Liver (tissue), 9 donors: ENCODE data around the gene CARD19. TPM values are rescaled to one million over a fixed set of nuclear protein-coding genes. Genes with fewer than 3 reads are reported as not detected.

ENCODE experiments used
- DNase-seq: peaks from one replicate; pipeline ENCODE4 v3.0.0-alpha.2; 2017; ENCODE audit warnings: low spot score
- H3K27ac ChIP-seq, 2 donors: one replicate each; pipeline ENCODE4 v1.7.0; 2013; ENCODE audit warnings: inconsistent platforms in 2 of 2, low read length in 2 of 2, control low read depth in 1 of 2, low read depth in 1 of 2, mild to moderate bottlenecking in 1 of 2
- H3K27me3 ChIP-seq, 4 donors: one replicate each; pipeline versions ENCODE4 v1.6.1 to v1.7.0; 2013; ENCODE audit warnings: low read length in 3 of 4, inconsistent platforms in 1 of 4, mild to moderate bottlenecking in 1 of 4, moderate library complexity in 1 of 4; ENCODE audit not compliant: control insufficient read depth in 4 of 4, insufficient read depth in 4 of 4
- H3K36me3 ChIP-seq, 4 donors: one replicate each; pipeline versions ENCODE4 v1.6.1 to v1.7.0; 2013; ENCODE audit warnings: low read length in 3 of 4, mild to moderate bottlenecking in 3 of 4, low read depth in 1 of 4, moderate library complexity in 1 of 4; ENCODE audit not compliant: control insufficient read depth in 4 of 4, insufficient read depth in 3 of 4
- H3K4me1 ChIP-seq, 4 donors: one replicate each; pipeline versions ENCODE4 v1.6.1 to v1.7.0; 2013; ENCODE audit warnings: low read length in 3 of 4, mild to moderate bottlenecking in 3 of 4, moderate library complexity in 1 of 4; ENCODE audit not compliant: control insufficient read depth in 4 of 4, insufficient read depth in 4 of 4
- H3K4me3 ChIP-seq, 3 donors: one replicate each; pipeline versions ENCODE4 v1.6.1 to v1.7.0; 2013; ENCODE audit warnings: low read length in 3 of 3, control low read depth in 1 of 3, low read depth in 1 of 3, mild to moderate bottlenecking in 1 of 3
- H3K9ac ChIP-seq, 2 donors: one replicate each; pipeline ENCODE4 v1.7.0; 2013; ENCODE audit warnings: low read length in 2 of 2, mild to moderate bottlenecking in 2 of 2, moderate library complexity in 2 of 2, control low read depth in 1 of 2, low read depth in 1 of 2
- H3K9me3 ChIP-seq, 4 donors: one replicate each; pipeline versions ENCODE4 v1.6.1 to v1.7.0; 2013; ENCODE audit warnings: low read length in 3 of 4; ENCODE audit not compliant: control insufficient read depth in 4 of 4
- EGR1 ChIP-seq, 2 donors: IDR thresholded peaks; 2 replicates each; pipeline ENCODE4 v1.6.1; 2016 to 2018; ENCODE audit warnings: antibody characterized with exemption in 2 of 2, low read depth in 2 of 2
- FOXA1 ChIP-seq: IDR thresholded peaks from 2 replicates; pipeline ENCODE4 v1.6.1; 2016; ENCODE audit warnings: antibody characterized with exemption
- FOXA2 ChIP-seq: IDR thresholded peaks from 2 replicates; pipeline ENCODE4 v1.6.1; 2016; ENCODE audit warnings: antibody characterized with exemption
- GABPA ChIP-seq, 2 donors: IDR thresholded peaks in 1 of 2; conservative IDR thresholded peaks in 1 of 2; 2 replicates each; pipeline ENCODE4 v1.6.1; 2016; ENCODE audit warnings: antibody characterized with exemption in 2 of 2, mild to moderate bottlenecking in 1 of 2, moderate library complexity in 1 of 2
- HNF4A ChIP-seq, 2 donors: conservative IDR thresholded peaks; 2 replicates each; pipeline ENCODE4 v1.6.1; 2016; ENCODE audit warnings: antibody characterized with exemption in 2 of 2, mild to moderate bottlenecking in 2 of 2
- HNF4G ChIP-seq: IDR thresholded peaks from 2 replicates; pipeline ENCODE4 v1.6.1; 2016; ENCODE audit warnings: antibody characterized with exemption
- JUND ChIP-seq, 2 donors: IDR thresholded peaks; 2 replicates each; pipeline ENCODE4 v1.6.1; 2016; ENCODE audit warnings: antibody characterized with exemption in 2 of 2
- NR2F2 ChIP-seq: IDR thresholded peaks from 2 replicates; pipeline ENCODE4 v1.6.1; 2016; ENCODE audit warnings: antibody characterized with exemption
- RAD21 ChIP-seq, 2 donors: IDR thresholded peaks; 2 replicates each; pipeline ENCODE4 v1.6.1; 2016; ENCODE audit warnings: antibody characterized with exemption in 2 of 2, mild to moderate bottlenecking in 2 of 2
- RXRA ChIP-seq, 2 donors: IDR thresholded peaks; 2 replicates each; pipeline ENCODE4 v1.6.1; 2017 to 2018; ENCODE audit warnings: antibody characterized with exemption in 2 of 2, mild to moderate bottlenecking in 1 of 2
- SP1 ChIP-seq: IDR thresholded peaks from 2 replicates; pipeline ENCODE4 v1.6.1; 2018; ENCODE audit warnings: antibody characterized with exemption, mild to moderate bottlenecking
- YY1 ChIP-seq: IDR thresholded peaks from 2 replicates; pipeline ENCODE4 v1.6.1; 2016; ENCODE audit warnings: antibody characterized with exemption, mild to moderate bottlenecking
- WGBS: extraction: QIAGEN DNeasy Blood & Tissue Kit; methylation state at CpG from one replicate; pipeline ENCODE4 v1.1.7; 2013; 5-methylcytosine and 5-hydroxymethylcytosine counted together
- polyA plus RNA-seq, 2 donors: library from polyadenylated mRNA; stranded (reverse) in 1 of 2; unstranded in 1 of 2; fragments of 200-250 nt in 1 of 2; fragments of >200 nt in 1 of 2; fragmentation: Nextera tagmentation in 1 of 2; extraction: Ambion mirVana in 1 of 2; gene quantifications; one replicate each; pipeline versions ENCODE4 v1.2.1 to v1.2.3, GENCODE V29; 2013 to 2015
- total RNA-seq, 2 donors: library from RNA; depleted of rRNA; stranded (reverse); fragments of >200 nt; gene quantifications; one replicate each; pipeline ENCODE4 v1.2.3, GENCODE V29; 2014
- TF ChIP-seq, protein P1 (sequence below): IDR thresholded peaks from 2 replicates; pipeline ENCODE4 v1.6.1; 2016; ENCODE audit warnings: antibody characterized with exemption
- TF ChIP-seq, protein P2 (sequence below): IDR thresholded peaks from 2 replicates; pipeline ENCODE4 v1.6.1; 2016; ENCODE audit warnings: antibody characterized with exemption
- TF ChIP-seq, protein P3 (sequence below): fragments of 150-350 bp; IDR thresholded peaks from 2 replicates; pipeline ENCODE4 v1.5.1; 2017; ENCODE audit warnings: improper control_type of control experiment, low read depth, low read length; ENCODE audit not compliant: missing input control
- TF ChIP-seq, protein P4 (sequence below): IDR thresholded peaks from 2 replicates; pipeline ENCODE4 v1.6.1; 2016; ENCODE audit warnings: antibody characterized with exemption, mild to moderate bottlenecking
- TF ChIP-seq, protein P5 (sequence below): IDR thresholded peaks from 2 replicates; pipeline ENCODE4 v1.6.1; 2016; ENCODE audit warnings: antibody characterized with exemption
- donor health status: healthy.
- donor health status: healthy.
- donor health status: healthy.
- donor health status: healthy.
- donor health status: healthy.

CARD19 gene
- total and polyA plus RNA-seq, 4 donors = 13.0 to 18.2 (median 16.3) TPM

DNA sequence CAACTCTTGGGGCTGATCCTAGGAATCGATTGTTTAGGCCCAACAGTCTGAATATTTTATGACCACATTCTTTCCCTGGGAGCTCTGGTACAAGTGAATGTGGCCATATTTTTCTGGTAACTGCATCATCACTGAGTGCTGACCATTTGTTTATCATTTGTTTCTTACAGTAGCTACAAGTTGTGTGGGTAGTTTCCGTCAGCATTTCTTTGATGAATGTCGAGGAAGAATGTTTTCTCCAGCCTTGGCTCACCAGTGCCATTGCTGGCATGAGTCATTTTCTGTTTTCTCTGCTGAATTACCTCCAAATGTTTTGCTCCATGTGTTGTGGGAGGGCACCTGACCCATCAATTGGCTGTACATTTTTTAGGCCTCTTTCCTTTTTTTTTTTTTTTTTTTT lies 14.1 kb upstream of the CARD19 start:
- 92% methylated on average over 3 of the region's 3 CpGs for WGBS
- H3K4me1 ChIP-seq = no peaks in the 10 kb centered on the region
- no peak overlapping the region for H3K27ac ChIP-seq
- no peaks in the 10 kb centered on the region for H3K27me3 ChIP-seq
- no peak overlapping the region for H3K9ac ChIP-seq
- TF ChIP-seq RAD21 (IDR thresholded peaks at IDR 0.05) (no peak), RXRA (IDR thresholded peaks at IDR 0.05) (no peak), HNF4A (conservative IDR thresholded peaks at IDR 0.05) (no peak), YY1 (no peak), EGR1 (IDR thresholded peaks at IDR 0.05; ENCODE audit: low read depth in 2 of 2) (no peak), NR2F2 (no peak), FOXA1 (no peak)
- TF ChIP-seq, protein P1, sequence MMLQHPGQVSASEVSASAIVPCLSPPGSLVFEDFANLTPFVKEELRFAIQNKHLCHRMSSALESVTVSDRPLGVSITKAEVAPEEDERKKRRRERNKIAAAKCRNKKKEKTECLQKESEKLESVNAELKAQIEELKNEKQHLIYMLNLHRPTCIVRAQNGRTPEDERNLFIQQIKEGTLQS = no peak
- TF ChIP-seq, protein P2, sequence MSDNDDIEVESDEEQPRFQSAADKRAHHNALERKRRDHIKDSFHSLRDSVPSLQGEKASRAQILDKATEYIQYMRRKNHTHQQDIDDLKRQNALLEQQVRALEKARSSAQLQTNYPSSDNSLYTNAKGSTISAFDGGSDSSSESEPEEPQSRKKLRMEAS = no peak
- TF ChIP-seq, protein P3, sequence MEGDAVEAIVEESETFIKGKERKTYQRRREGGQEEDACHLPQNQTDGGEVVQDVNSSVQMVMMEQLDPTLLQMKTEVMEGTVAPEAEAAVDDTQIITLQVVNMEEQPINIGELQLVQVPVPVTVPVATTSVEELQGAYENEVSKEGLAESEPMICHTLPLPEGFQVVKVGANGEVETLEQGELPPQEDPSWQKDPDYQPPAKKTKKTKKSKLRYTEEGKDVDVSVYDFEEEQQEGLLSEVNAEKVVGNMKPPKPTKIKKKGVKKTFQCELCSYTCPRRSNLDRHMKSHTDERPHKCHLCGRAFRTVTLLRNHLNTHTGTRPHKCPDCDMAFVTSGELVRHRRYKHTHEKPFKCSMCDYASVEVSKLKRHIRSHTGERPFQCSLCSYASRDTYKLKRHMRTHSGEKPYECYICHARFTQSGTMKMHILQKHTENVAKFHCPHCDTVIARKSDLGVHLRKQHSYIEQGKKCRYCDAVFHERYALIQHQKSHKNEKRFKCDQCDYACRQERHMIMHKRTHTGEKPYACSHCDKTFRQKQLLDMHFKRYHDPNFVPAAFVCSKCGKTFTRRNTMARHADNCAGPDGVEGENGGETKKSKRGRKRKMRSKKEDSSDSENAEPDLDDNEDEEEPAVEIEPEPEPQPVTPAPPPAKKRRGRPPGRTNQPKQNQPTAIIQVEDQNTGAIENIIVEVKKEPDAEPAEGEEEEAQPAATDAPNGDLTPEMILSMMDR = no peak
- TF ChIP-seq, protein P4, sequence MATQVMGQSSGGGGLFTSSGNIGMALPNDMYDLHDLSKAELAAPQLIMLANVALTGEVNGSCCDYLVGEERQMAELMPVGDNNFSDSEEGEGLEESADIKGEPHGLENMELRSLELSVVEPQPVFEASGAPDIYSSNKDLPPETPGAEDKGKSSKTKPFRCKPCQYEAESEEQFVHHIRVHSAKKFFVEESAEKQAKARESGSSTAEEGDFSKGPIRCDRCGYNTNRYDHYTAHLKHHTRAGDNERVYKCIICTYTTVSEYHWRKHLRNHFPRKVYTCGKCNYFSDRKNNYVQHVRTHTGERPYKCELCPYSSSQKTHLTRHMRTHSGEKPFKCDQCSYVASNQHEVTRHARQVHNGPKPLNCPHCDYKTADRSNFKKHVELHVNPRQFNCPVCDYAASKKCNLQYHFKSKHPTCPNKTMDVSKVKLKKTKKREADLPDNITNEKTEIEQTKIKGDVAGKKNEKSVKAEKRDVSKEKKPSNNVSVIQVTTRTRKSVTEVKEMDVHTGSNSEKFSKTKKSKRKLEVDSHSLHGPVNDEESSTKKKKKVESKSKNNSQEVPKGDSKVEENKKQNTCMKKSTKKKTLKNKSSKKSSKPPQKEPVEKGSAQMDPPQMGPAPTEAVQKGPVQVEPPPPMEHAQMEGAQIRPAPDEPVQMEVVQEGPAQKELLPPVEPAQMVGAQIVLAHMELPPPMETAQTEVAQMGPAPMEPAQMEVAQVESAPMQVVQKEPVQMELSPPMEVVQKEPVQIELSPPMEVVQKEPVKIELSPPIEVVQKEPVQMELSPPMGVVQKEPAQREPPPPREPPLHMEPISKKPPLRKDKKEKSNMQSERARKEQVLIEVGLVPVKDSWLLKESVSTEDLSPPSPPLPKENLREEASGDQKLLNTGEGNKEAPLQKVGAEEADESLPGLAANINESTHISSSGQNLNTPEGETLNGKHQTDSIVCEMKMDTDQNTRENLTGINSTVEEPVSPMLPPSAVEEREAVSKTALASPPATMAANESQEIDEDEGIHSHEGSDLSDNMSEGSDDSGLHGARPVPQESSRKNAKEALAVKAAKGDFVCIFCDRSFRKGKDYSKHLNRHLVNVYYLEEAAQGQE = no peak
- H3K9me3 ChIP-seq = peaks cover 0 to 2% (median 0%) of the 10 kb centered on the region in 4 donors
- peaks cover 0 to 9% (median 0%) of the 10 kb centered on the region in 4 donors for H3K36me3 ChIP-seq
- H3K4me3 ChIP-seq = no peak overlapping the region
- DNase-seq = no peak

DNA sequence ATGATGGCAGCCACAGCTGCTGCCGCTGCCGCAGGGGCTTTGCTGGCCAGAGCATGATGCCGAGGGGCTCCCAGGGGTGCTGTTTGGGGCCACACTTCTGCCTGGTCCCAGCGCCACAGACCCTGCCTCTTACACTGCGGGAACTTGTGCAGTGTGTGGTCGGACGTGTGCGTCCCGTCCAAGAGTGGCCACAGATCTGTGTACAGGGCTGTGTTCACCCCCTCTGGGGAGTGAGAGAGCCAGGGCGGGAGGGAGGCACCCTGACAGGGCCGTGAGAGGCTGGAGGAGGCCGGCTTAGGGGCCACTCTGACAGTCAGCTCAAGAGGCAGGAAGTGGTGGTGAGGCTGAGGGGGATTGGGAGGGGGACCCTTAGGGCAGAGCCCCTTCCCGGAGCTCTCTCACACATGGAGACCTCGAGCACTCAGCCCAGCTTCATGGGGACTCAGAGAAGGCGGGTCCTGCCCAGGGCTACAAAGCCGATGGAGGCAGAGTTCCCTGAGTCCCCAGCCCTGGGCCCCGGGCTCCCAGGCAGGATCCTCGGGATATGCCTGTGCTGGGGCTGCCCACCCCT lies 13.1 kb upstream of the CARD19 start:
- H3K4me3 ChIP-seq = no peak overlapping the region
- H3K9me3 ChIP-seq = peaks cover 0 to 2% (median 0%) of the 10 kb centered on the region in 4 donors
- H3K36me3 ChIP-seq = peaks cover 0 to 9% (median 0%) of the 10 kb centered on the region in 4 donors
- DNase-seq = no peak
- no peak overlapping the region for H3K27ac ChIP-seq
- no peaks in the 10 kb centered on the region for H3K27me3 ChIP-seq
- 82% methylated on average over 18 of the region's 18 CpGs for WGBS
- no peaks in the 10 kb centered on the region for H3K4me1 ChIP-seq
- H3K9ac ChIP-seq = no peak overlapping the region
- no peak for TF ChIP-seq FOXA2
- TF ChIP-seq NR2F2 = no peak
- TF ChIP-seq RAD21 (IDR thresholded peaks at IDR 0.05) = no peak
- TF ChIP-seq, protein P2 = no peak
- TF ChIP-seq, protein P4 = no peak
- no peak for TF ChIP-seq EGR1 (IDR thresholded peaks at IDR 0.05; ENCODE audit: low read depth in 2 of 2)
- TF ChIP-seq SP1 = no peak
- TF ChIP-seq JUND (IDR thresholded peaks at IDR 0.05) = no peak
- no peak for TF ChIP-seq YY1
- TF ChIP-seq, protein P1 = no peak
- TF ChIP-seq, protein P5, sequence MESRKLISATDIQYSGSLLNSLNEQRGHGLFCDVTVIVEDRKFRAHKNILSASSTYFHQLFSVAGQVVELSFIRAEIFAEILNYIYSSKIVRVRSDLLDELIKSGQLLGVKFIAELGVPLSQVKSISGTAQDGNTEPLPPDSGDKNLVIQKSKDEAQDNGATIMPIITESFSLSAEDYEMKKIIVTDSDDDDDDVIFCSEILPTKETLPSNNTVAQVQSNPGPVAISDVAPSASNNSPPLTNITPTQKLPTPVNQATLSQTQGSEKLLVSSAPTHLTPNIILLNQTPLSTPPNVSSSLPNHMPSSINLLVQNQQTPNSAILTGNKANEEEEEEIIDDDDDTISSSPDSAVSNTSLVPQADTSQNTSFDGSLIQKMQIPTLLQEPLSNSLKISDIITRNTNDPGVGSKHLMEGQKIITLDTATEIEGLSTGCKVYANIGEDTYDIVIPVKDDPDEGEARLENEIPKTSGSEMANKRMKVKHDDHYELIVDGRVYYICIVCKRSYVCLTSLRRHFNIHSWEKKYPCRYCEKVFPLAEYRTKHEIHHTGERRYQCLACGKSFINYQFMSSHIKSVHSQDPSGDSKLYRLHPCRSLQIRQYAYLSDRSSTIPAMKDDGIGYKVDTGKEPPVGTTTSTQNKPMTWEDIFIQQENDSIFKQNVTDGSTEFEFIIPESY = no peak
- no peak for TF ChIP-seq RXRA (IDR thresholded peaks at IDR 0.05)
- TF ChIP-seq HNF4A (conservative IDR thresholded peaks at IDR 0.05) = no peak
- TF ChIP-seq GABPA (IDR thresholded peaks at IDR 0.05 in 1 of 2, conservative IDR thresholded peaks at IDR 0.05 in 1 of 2) = no peak
- no peak for TF ChIP-seq HNF4G
- no peak for TF ChIP-seq FOXA1
